GM18873 (cell line): ENCODE data around the gene CHPF2.

Experiments
- ATAC-seq: cut with Tn5 transposase; IDR thresholded peaks from one replicate; pipeline ENCODE4 v1.9.1; 2021; ENCODE audit warnings: mild to moderate bottlenecking, moderate library complexity, moderate number of reproducible peaks; ENCODE audit not compliant: unreplicated experiment, low FRiP score

The CHPF2 gene

GRCh38 chr7:151232917-151233701, 826 bp downstream of the CHPF2 start:
- ATAC-seq, result peak; percentile 34

GRCh38 chr7:151233804-151234203, 1.5 kb downstream of the CHPF2 start:
- ATAC-seq, result no peak

- ATAC-seq, result no peak
Measured at GRCh38 chr7:151235091-151235787, 3.0 kb downstream of the CHPF2 start.

DNA sequence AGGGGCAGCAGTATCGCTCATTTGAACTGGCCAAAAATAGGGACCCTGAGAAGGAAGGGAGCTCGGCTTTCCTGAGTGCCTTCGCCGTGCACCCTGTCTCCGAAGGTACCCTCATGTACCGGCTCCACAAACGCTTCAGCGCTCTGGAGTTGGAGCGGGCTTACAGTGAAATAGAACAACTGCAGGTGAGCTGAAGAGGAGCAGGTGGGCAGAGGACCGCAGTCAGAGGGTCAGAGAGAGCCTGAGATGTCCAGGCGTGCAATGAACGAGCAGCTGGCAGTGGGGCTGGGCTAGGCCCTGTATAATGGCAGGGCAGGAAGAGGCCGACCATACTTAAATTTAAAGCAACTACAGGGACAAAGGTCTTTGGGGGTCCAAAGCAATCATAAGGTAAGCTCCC, 4.1 kb downstream of the CHPF2 start:
- ATAC-seq, result no peak

DNA sequence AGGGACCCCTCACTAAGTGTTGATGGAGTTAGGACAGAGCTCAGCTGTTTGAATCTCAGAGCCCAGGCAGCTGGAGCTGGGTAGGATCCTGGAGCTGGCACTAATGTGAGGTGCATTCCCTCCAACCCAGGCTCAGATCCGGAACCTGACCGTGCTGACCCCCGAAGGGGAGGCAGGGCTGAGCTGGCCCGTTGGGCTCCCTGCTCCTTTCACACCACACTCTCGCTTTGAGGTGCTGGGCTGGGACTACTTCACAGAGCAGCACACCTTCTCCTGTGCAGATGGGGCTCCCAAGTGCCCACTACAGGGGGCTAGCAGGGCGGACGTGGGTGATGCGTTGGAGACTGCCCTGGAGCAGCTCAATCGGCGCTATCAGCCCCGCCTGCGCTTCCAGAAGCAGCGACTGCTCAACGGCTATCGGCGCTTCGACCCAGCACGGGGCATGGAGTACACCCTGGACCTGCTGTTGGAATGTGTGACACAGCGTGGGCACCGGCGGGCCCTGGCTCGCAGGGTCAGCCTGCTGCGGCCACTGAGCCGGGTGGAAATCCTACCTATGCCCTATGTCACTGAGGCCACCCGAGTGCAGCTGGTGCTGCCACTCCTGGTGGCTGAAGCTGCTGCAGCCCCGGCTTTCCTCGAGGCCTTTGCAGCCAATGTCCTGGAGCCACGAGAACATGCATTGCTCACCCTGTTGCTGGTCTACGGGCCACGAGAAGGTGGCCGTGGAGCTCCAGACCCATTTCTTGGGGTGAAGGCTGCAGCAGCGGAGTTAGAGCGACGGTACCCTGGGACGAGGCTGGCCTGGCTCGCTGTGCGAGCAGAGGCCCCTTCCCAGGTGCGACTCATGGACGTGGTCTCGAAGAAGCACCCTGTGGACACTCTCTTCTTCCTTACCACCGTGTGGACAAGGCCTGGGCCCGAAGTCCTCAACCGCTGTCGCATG, 5.2 kb downstream of the CHPF2 start:
- ATAC-seq, result no peak

GRCh38 chr7:151238190-151238810, 6.0 kb downstream of the CHPF2 start:
- no peak for ATAC-seq

DNA sequence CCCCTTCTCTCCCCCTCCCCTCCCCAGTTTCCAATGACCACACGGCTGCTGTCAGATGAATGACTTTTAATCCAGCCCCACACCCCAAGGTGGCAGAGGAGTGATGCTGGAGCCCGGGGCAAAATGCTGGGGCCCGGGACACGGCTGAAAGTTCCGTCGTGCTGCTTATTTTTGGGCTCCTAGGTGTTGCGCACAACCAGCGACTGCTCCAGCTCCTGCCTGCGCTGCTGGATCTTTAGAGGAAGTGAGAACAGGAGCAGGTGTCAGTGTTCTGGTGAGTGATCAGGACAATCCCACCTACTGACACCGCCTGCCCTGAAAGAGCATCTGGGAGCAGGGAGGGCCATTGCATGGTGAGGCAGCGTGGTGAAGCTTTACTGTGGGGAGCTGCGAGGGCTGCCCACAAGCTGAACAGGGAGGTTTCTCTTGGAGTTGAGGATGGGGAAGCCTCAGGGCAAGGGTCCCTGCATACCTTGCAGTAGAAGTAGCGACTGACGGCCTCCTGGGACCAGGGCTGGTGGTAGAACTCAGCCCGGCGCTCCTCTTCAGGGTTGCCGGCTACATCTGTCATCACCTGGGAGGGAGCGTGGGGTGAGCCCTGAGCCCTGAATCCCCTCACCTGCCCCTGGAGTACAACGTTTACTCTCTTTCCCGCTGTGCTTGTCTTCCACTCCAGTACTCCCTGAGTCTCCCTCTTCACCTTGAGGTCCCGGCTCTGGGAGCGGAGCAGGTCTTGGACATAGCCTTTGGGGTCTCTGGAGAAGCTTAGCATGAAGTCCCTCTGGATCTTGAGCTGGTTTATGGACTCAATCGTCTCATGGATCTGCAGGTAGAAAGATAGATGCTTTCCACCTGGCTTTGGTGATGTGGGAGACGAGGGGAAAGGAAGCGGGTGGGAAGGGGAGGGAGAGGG, 6.9 kb downstream of the CHPF2 start:
- no peak for ATAC-seq

GRCh38 chr7:151239837-151240459, 7.7 kb downstream of the CHPF2 start:
- ATAC-seq, result no peak

GRCh38 chr7:151240536-151240935, 8.3 kb downstream of the CHPF2 start:
- ATAC-seq, result no peak

- ATAC-seq, result no peak
Measured at GRCh38 chr7:151240942-151241754, 8.9 kb downstream of the CHPF2 start.

- no peak for ATAC-seq
Measured at GRCh38 chr7:151241755-151242096, 9.4 kb downstream of the CHPF2 start.

GRCh38 chr7:151242159-151243044, 10.1 kb downstream of the CHPF2 start:
- no peak for ATAC-seq

DNA sequence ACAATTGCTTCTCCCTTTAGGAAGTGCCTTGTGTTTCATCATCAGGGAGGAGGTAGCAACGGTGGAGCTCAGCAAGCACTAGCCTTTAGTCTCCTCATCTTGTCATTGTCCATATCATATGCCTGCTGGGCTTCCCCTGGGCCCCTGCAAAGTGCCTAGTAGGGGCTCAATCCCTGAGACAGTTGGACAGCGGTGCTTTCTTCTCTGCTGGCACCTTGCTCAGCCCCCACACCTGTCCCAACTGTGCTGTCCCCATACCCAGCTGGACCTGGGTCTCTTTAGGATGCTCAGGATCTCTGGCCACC, 10.7 kb downstream of the CHPF2 start:
- ATAC-seq, result no peak

DNA sequence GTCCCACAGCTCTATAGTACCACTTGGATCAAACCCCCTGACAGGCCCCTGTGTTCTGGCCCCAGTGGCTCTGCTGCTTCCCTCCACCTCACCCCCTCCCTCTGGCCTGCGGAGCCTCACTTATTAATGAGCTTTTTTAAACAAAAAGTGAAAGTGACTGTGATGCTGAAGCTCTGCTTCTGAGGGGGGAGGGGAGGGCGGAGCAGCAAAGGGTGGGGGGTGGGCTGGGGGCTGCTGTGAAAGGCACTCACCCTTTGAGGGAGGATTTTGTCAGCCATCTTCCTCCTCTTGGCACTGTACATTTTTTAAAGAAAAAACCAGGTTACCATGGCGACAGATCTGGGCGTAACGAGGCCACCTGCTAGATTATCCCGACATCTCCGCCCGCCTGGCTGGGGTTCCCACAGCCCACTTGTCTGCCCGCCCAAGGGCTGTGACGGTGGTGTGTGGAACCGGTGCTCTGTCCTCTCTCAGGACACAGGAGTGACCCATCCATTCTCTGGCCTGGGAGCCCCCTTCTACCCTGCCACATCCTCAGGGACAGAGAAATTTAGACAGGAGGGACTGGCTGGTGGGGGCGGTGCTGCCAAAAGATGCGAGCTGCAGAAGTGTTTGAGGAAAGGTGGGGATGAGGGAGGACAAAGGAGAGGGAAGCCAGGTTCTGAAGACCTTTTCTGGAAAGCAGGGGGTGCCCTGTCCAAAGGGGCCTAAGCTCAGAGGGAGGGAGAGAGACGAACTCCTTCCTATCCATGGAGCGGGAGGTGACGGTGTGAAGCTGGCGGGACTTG, 11.3 kb downstream of the CHPF2 start:
- ATAC-seq, result no peak

DNA sequence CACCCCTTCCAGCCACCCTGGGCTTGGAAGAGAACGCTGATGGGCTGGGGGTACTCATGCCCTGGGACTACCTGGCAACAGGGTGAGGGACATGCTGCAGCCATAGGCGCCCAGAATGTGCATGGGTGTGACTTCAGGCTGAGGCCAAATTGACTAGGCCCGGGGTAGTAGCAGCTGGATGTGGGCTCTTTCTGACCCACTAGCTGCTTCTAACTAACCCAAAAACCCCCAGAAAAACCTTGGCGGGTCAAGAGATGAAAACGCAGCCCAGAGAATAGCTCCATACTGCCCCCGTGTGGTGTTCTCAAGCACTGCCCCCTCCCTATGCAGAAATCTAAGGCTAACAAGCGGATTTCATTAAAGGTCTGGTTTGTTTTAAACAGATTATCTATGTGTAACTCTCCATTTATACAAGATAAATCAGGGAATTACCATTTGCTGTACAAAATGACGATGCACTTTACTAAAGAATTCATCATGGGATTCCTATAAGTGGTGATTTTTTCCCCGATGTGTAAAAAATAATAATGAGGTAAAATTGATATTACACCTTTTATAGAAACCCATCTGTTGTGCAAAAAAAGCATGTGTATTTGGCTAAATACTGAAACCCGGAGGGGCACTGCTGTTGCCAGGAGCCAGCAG, 12.0 kb downstream of the CHPF2 start:
- ATAC-seq, result no peak

DNA sequence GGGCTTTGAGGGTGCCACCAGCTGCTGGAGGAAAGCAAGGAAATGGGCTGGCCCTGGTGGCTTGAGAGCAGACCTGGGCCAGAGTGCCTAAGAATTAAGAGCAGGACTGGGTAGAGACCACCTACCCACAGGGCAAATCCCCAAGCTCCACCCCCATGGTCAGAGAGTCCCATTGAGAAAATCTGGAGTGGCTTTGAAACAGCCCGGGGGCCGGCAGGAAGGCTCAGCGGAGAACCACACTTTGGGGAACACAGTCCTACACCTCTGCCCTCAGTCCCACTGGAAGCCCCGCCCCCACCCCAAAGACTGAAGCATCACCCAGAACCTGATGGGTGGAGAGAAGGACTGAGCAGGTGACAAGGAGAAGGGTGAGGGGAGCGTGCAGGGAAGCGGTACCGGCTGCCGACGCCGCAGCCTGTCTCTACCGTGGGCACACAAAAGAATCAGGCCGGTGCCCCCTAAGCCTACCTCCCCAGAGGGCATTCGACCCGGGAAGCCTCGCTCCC, 12.6 kb downstream of the CHPF2 start:
- no peak for ATAC-seq
